ENCODE measurements around the gene CEP131. TPM values are rescaled to one million over a fixed set of nuclear protein-coding genes. Genes with fewer than 3 reads are reported as not detected.

Gene CEP131
- total and polyA plus RNA-seq, 7 donors: 3.7 to 8.6 (median 4.9) TPM

DNA sequence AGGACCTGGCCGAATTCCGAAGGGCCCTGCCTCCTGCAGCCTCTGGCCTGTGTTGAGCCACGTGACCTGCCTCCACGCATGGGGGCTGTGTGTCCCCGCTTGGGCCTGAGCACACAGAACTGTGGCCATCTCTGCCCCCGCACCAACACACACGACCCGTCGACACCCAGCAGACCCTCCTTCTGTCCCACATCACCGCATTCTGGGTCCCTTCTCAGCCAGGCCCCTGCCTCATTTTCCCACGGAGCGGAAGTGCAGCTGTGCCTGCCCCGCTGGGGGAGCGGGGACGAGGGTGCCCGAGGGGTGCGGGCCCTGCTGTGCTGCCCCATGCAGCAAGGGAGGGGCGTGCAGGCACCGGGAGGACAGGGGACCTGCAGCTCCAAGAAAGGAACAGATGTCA is 34.8 kb upstream of the CEP131 start:
- TF ChIP-seq, protein P1, sequence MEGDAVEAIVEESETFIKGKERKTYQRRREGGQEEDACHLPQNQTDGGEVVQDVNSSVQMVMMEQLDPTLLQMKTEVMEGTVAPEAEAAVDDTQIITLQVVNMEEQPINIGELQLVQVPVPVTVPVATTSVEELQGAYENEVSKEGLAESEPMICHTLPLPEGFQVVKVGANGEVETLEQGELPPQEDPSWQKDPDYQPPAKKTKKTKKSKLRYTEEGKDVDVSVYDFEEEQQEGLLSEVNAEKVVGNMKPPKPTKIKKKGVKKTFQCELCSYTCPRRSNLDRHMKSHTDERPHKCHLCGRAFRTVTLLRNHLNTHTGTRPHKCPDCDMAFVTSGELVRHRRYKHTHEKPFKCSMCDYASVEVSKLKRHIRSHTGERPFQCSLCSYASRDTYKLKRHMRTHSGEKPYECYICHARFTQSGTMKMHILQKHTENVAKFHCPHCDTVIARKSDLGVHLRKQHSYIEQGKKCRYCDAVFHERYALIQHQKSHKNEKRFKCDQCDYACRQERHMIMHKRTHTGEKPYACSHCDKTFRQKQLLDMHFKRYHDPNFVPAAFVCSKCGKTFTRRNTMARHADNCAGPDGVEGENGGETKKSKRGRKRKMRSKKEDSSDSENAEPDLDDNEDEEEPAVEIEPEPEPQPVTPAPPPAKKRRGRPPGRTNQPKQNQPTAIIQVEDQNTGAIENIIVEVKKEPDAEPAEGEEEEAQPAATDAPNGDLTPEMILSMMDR (IDR thresholded peaks at IDR 0.05): no peak
- intact Hi-C loops (cut with DNase I): loop anchor here (5.0 kb wide), 2 partner anchors 35 to 225 kb away; no protein-coding TSS in a partner anchor
- ATAC-seq: no peak
- WGBS, 3 donors: 91 to 93% (median 93%) methylated on average over 19 of the region's 19 CpGs
- DNase-seq: no peak
- Histone ChIP-seq H3K27ac (no peak overlapping the region), H3K4me1 (peaks cover 18% of the 10 kb centered on the region), H3K27me3 (ENCODE audit: insufficient read depth in 3 of 3, low read length in 2 of 3) (no peaks in the 10 kb centered on the region), H3K9me3 (no peaks in the 10 kb centered on the region), H3K36me3 (ENCODE audit: insufficient read depth in 1 of 2, low read depth in 1 of 2) (peaks cover 0 to 42% of the 10 kb centered on the region in 2 donors), H3K4me3 (no peak overlapping the region)

DNA sequence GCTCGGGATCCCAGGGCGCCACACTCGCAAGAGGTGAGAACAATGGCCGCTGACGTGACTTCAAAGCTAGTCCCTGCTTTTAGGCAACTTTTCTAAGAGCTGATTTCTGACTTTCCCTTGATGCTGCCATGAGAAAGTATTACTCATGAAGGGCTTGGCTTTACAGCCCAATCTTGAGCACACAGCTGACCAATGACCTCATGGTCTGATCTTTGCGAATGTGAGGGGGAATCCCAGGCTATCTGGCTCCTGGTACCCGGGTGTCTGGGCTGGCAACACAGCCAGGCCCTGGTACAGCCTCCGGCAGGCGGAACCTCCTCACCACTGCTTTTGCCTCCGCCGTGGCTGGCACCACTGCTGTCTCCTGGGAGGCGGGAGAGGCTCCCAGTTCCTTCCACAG is 33.9 kb upstream of the CEP131 start:
- TF ChIP-seq, protein P1 (IDR thresholded peaks at IDR 0.05): no peak
- Histone ChIP-seq H3K9me3 (no peaks in the 10 kb centered on the region), H3K27me3 (ENCODE audit: insufficient read depth in 3 of 3, low read length in 2 of 3) (no peaks in the 10 kb centered on the region), H3K27ac (no peak overlapping the region), H3K4me1 (peaks cover 18% of the 10 kb centered on the region), H3K36me3 (ENCODE audit: insufficient read depth in 1 of 2, low read depth in 1 of 2) (peaks cover 0 to 34% of the 10 kb centered on the region in 2 donors), H3K4me3 (no peak overlapping the region)
- intact Hi-C loops (cut with DNase I): loop anchor here (5.0 kb wide), 2 partner anchors 36 to 226 kb away; no protein-coding TSS in a partner anchor
- WGBS, 3 donors: 70 to 78% (median 73%) methylated on average over 12 of the region's 12 CpGs
- no peak for ATAC-seq
- no peak for DNase-seq

DNA sequence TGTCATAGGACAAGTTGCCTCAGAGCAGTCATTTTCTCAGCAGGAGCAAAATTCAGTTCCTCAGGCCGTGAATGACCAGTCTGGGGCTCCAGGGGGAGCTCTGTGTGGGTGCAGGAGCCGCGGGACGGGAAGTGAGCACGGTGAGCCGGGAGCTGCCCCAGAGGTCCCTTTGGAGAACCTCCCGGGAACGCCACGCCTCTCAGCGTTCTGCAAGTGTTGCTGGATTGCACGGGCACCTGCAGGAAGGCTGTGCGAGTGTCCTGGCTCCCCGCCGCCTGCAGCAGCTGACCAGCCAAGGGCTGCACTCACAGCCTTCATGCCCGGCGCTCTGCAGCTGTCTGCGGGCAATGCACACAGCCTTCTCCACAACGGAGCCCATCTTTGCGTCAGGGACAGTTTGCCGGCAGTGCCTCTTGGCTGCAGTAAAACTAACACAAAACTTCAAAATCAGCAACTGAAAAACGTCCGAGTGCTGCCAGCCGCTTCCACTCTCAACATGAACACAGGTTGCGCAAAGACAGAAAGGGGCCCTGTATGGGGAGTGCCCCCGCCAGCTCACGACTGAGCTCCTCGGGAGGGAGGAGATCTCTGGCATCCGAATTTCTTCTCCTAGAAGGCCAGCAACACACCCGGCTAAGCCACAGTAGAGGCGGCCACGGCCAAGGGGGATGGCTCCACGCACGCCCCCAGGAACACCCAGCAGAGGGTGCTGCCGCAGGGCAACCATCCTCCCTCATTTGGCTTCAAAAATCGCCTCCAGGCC is 32.4 kb upstream of the CEP131 start:
- H3K4me3 ChIP-seq: peak overlapping the region; percentile 35
- H3K36me3 ChIP-seq (ENCODE audit: insufficient read depth in 1 of 2, low read depth in 1 of 2): peaks cover 0 to 32% of the 10 kb centered on the region in 2 donors
- DNase-seq (peak; percentile 88 to 95), ATAC-seq (peak; percentile 90 to 93 (median 91))
- H3K9me3 ChIP-seq: no peaks in the 10 kb centered on the region
- 12 to 16% (median 15%) methylated on average over 35 of the region's 35 CpGs for WGBS, 3 donors
- H3K4me1 ChIP-seq: peaks cover 18% of the 10 kb centered on the region
- intact Hi-C loops (cut with DNase I): loop anchor here (1.0 to 5.0 kb wide), 5 partner anchors 37 to 346 kb away; no protein-coding TSS in a partner anchor
- TF ChIP-seq, protein P1 (IDR thresholded peaks at IDR 0.05): peak; percentile 46
- peak overlapping the region; percentile 74 for H3K27ac ChIP-seq
- no peaks in the 10 kb centered on the region for H3K27me3 ChIP-seq (ENCODE audit: insufficient read depth in 3 of 3, low read length in 2 of 3)

DNA sequence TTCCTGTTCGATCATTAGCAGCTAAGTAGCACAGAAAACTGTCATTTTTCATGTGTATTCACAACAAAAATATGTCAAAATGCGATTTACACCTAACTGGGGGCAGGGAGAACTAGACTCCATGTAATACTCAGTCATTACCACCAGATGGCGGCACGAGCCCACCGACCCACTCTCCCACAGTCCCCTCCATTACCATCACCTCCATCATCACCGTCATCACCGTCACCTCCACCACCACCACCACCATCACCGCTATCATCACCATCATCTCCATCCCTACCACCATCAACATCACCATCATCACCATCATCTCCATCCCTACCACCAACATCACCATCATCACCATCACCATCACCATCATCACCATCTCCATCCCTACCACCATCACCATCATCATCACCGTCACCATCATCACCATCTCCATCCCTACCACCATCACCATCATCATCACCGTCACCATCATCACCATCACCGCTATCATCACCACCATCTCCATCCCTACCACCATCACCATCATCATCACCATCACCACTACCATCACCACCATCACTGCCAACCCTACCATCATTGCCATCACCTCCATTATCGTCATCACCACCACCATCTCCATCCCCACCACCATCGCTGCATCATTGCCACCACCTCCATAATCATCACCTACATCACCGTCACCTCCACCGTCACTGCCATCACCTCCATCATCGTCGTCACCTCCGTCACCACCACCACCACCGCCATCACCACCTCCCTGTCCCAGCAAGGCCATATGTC is 30.8 kb upstream of the CEP131 start:
- Histone ChIP-seq H3K27ac (no peak overlapping the region), H3K36me3 (ENCODE audit: insufficient read depth in 1 of 2, low read depth in 1 of 2) (peaks cover 0 to 24% of the 10 kb centered on the region in 2 donors), H3K9me3 (no peaks in the 10 kb centered on the region), H3K4me1 (peaks cover 18% of the 10 kb centered on the region), H3K27me3 (ENCODE audit: insufficient read depth in 3 of 3, low read length in 2 of 3) (no peaks in the 10 kb centered on the region), H3K4me3 (no peak overlapping the region)
- intact Hi-C loops (cut with DNase I): loop anchor here (2.0 to 5.0 kb wide), 3 partner anchors 139 to 347 kb away; no protein-coding TSS in a partner anchor
- ATAC-seq (peak; percentile 53 to 65 (median 54)), DNase-seq (peak in 1 of 2 donors; percentile 48)
- 57 to 61% (median 60%) methylated on average over 19 of the region's 19 CpGs for WGBS, 3 donors
- TF ChIP-seq, protein P1 (IDR thresholded peaks at IDR 0.05): peak; percentile 83
